ENCODE results near the gene PCSK7.

Gene PCSK7

GRCh38 chr11:117160826-117161225, 71.0 kb downstream of the PCSK7 start:
- DNase-seq, result no peak
- Histone ChIP-seq H3K4me1 (no peaks in the 10 kb centered on the region), H3K4me3 (ENCODE audit: low read depth, low read length) (no peak overlapping the region), H3K9me3 (no peaks in the 10 kb centered on the region), H3K36me3 (peaks cover 85% of the 10 kb centered on the region), H3K27me3 (no peaks in the 10 kb centered on the region)
- no peak for TF ChIP-seq CTCF (IDR thresholded peaks at IDR 0.05; ENCODE audit: low read depth, low read length)

GRCh38 chr11:117159892-117160291, 72.0 kb downstream of the PCSK7 start:
- no peak for TF ChIP-seq CTCF (IDR thresholded peaks at IDR 0.05; ENCODE audit: low read depth, low read length)
- peaks cover 84% of the 10 kb centered on the region for H3K36me3 ChIP-seq
- DNase-seq, result no peak

GRCh38 chr11:117157507-117157906, 74.4 kb downstream of the PCSK7 start:
- Histone ChIP-seq H3K4me1 (no peaks in the 10 kb centered on the region), H3K9me3 (no peaks in the 10 kb centered on the region), H3K4me3 (ENCODE audit: low read depth, low read length) (no peak overlapping the region), H3K36me3 (peaks cover 76% of the 10 kb centered on the region), H3K27me3 (no peaks in the 10 kb centered on the region)
- no peak for DNase-seq
- TF ChIP-seq CTCF (IDR thresholded peaks at IDR 0.05; ENCODE audit: low read depth, low read length), result no peak

More at GRCh38 chr11:117159892-117160291, 72.0 kb downstream of the PCSK7 start:
- Histone ChIP-seq H3K9me3 (no peaks in the 10 kb centered on the region), H3K4me3 (ENCODE audit: low read depth, low read length) (no peak overlapping the region), H3K27me3 (no peaks in the 10 kb centered on the region), H3K4me1 (no peaks in the 10 kb centered on the region)

GRCh38 chr11:117154468-117154867, 77.4 kb downstream of the PCSK7 start:
- DNase-seq, result no peak
- Histone ChIP-seq H3K4me1 (no peaks in the 10 kb centered on the region), H3K36me3 (peaks cover 55% of the 10 kb centered on the region), H3K27me3 (no peaks in the 10 kb centered on the region), H3K9me3 (no peaks in the 10 kb centered on the region), H3K4me3 (ENCODE audit: low read depth, low read length) (no peak overlapping the region)
- TF ChIP-seq CTCF (IDR thresholded peaks at IDR 0.05; ENCODE audit: low read depth, low read length), result no peak
